ENCODE measurements around the gene AZI2.
A peak's percentile ranks its signal among the peaks of the same experiment; 100 is the strongest.

The AZI2 gene

GRCh38 chr3:28348265-28348628, 377 bp downstream of the AZI2 start:
- intact Hi-C loops (cut with DNase I; ENCODE audit: low total_unique reads) = no loop called here
- peak overlapping the region; percentile 98 to 100 for H3K27ac ChIP-seq
- H3K4me3 ChIP-seq = peak overlapping the region; percentile 69 to 92
- DNase-seq = peak in 1 of 2 donors; percentile 93
- no peak for TF ChIP-seq CTCF (IDR thresholded peaks at IDR 0.05)
- H3K36me3 ChIP-seq = peaks cover 7 to 19% (median 16%) of the 10 kb centered on the region in 3 donors
- H3K9me3 ChIP-seq = peaks cover 0 to 14% (median 5%) of the 10 kb centered on the region in 3 donors
- peaks cover 0 to 52% (median 19%) of the 10 kb centered on the region in 4 donors for H3K4me1 ChIP-seq
- H3K27me3 ChIP-seq = no peaks in the 10 kb centered on the region

GRCh38 chr3:28347374-28348264, 1.0 kb downstream of the AZI2 start:
- no peak for DNase-seq
- TF ChIP-seq CTCF (IDR thresholded peaks at IDR 0.05) = no peak
- intact Hi-C loops (cut with DNase I; ENCODE audit: low total_unique reads) = no loop called here
- Histone ChIP-seq H3K27me3 (no peaks in the 10 kb centered on the region), H3K36me3 (peaks cover 2 to 13% (median 10%) of the 10 kb centered on the region in 3 donors), H3K27ac (peak overlapping the region; percentile 98 to 100), H3K4me1 (peaks cover 0 to 58% (median 20%) of the 10 kb centered on the region in 4 donors), H3K4me3 (peak overlapping the region; percentile 69 to 92), H3K9me3 (peaks cover 0 to 9% (median under 1%) of the 10 kb centered on the region in 3 donors)

DNA sequence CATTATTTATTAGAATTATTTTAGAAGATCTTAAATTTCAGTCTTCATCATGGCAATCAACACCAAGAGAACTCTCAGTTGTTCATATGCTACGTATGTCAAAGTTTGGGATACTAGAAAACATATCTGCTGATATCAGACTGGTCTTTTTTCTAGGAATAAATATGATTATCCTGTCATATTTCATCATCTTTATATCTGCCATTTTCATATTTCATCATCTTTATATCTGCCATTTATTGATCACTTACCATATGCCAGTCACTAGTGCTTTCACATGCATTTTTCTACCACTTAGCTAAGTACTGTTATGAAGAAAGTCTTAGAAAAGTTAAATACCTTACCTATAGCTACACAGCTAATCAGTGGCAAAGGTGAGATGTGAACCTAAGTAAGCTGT, 2.9 kb downstream of the AZI2 start:
- no peaks in the 10 kb centered on the region for H3K36me3 ChIP-seq
- TF ChIP-seq CTCF (IDR thresholded peaks at IDR 0.05) = no peak
- H3K27ac ChIP-seq = peak overlapping the region in 1 of 2 donors; percentile 100
- intact Hi-C loops (cut with DNase I; ENCODE audit: low total_unique reads) = no loop called here
- H3K9me3 ChIP-seq = no peaks in the 10 kb centered on the region
- no peak for DNase-seq
- H3K27me3 ChIP-seq = no peaks in the 10 kb centered on the region
- peaks cover 0 to 77% (median 25%) of the 10 kb centered on the region in 4 donors for H3K4me1 ChIP-seq
- no peak overlapping the region for H3K4me3 ChIP-seq

DNA sequence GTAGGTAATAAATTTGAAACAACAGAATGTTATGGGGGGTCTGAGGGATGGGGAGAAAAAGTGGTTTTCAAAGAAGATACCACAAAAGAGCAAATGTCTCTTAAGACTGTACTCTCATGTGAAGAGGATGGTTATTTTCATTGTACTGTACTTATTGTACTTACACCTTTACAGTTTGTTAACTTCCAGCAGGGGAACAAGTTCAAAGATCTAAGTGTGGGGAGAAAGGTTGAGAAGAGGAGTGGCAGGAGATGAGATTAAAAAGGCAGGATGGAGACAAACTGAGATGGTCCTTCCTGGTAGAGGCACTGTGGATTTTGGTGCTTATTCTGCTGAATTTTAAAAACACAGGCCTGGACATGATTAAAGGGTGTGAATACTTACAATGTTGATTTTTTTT, 5.5 kb downstream of the AZI2 start:
- DNase-seq = no peak
- Histone ChIP-seq H3K36me3 (peaks cover 6 to 20% (median 11%) of the 10 kb centered on the region in 3 donors), H3K9me3 (no peaks in the 10 kb centered on the region), H3K4me3 (peak overlapping the region in 1 of 2 donors; percentile 5), H3K27me3 (no peaks in the 10 kb centered on the region), H3K27ac (peak overlapping the region in 1 of 2 donors; percentile 52), H3K4me1 (peaks cover 0 to 70% (median 23%) of the 10 kb centered on the region in 4 donors)
- no peak for TF ChIP-seq CTCF (IDR thresholded peaks at IDR 0.05)
- intact Hi-C loops (cut with DNase I; ENCODE audit: low total_unique reads) = no loop called here

- Histone ChIP-seq H3K36me3 (peaks cover 27 to 53% (median 29%) of the 10 kb centered on the region in 3 donors), H3K4me3 (no peak overlapping the region), H3K4me1 (peaks cover 0 to 15% (median 3%) of the 10 kb centered on the region in 4 donors), H3K9me3 (no peaks in the 10 kb centered on the region), H3K27ac (no peak overlapping the region), H3K27me3 (no peaks in the 10 kb centered on the region)
- TF ChIP-seq CTCF (IDR thresholded peaks at IDR 0.05) = no peak
- DNase-seq = no peak
- intact Hi-C loops (cut with DNase I; ENCODE audit: low total_unique reads) = no loop called here
Observed at GRCh38 chr3:28337230-28337629, 11.4 kb downstream of the AZI2 start.
